DMS 273 treated with DMSO at 0.1 percent for 48 hours (cell line): Measurements from ENCODE around the gene MYADML2.

Experiments
- DNase-seq: peaks from one replicate; lab custom pipeline; 2025; lab: John Stamatoyannopoulos, UW

MYADML2 gene

DNA sequence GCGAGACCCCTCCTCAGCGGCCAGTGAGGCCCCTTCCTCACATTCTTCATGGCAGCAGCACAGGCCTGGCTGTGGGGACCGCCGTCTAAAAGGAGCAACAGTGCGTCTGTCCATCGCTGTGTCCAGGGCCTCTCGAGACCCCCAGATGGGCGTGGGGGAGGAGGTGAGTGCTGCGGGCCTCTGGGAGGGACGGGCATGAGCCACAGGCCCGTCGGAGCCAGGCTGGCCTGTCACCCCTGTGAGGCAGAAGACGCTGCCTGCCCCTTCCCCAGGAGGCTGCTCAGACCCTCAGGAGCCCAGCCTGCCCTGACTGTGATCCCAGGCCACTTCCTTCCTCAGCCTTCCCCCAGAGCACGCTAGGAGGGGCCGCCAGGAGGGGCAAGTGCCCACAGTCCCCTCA, 7.8 kb downstream of the MYADML2 start:
- DNase-seq, result no peak

DNA sequence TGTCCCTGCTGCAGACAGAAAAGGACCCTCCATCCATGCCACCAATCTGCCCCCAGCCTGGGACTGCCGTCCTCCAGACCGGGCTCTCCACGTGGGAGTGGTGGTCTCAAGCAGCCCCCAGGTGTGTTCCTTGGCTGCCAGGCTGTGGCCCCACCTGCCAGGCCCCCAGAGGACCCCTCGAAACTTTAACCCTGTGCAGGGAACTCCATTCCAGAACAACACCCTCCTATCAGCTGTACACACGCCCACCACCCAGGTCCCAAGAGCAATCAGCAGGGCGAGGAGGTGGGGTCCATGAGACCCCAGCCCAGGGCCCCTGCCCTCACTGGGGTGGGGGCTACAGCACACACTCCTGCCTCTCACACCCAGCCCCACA, 11.3 kb downstream of the MYADML2 start:
- no peak for DNase-seq

DNA sequence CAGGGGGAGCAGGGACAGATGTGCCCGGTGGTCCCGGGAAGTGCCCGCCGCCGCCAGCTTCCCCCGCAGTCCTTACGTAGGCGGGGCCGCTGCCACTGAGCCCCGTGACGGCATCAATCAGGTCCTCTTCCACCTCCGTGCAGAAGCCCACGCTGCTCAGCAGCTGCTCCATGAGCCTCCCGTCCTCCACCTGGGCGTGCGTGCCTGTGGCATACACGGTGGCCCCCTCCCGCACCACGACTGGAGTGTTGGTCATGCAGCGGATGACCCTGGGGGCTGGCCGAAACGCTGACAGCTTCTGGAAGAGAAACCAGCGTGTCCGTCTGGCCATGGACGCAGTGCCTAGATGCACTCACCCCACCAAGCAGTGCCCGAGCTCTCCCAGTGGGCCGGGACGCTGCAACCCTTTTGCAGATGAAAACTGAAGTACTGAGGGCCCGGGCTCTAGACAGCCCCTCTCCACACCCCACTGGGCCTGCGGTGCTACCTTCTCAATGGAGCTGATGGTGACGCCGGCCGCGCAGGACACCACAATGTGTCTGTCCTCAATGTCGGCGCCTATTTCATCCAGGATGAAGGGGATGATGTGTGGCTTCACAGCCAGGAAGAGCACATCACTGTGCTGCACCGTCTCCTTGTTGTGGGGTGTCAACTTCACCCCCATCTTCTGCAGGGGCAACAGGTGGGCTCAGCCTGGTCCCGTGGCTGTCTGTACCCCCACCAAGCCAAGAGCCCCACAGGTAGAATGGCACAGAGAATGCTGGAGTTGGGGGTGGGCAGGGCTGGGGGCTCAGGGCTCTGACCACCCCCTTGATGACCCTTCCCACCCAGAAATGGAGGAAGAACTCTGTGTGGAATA, 12.0 kb downstream of the MYADML2 start:
- no peak for DNase-seq

DNA sequence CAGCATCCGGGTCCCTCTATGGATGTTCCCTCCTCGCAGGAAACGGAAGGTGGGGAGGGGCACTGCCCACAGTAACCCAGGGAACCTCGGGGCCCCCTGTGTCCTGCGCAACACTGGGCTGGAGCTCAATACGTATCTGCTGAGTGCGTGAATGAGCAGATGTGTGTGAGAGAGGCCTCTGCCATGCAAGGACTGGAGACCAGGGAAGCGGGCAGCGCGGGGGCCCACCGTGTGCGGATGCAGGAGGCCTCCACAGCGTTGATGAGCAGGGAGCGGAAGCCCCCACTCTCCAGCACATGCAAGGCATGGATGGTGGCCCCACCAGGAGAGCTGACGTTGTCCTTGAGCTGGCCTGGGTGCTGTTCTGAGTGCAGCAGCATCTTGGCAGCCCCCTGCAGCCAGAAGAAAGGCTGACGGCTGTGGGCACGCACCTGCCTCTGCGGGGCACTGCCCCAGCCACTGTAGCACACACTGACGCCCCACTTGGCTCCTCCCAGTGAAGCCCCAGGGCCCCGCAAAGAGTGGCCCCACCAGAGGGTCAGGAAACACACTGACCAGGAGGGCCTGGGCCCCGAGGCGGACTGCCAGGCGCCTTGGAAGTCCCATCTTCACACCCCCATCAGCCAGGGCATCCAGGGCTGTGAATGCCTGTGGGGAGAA, 12.8 kb downstream of the MYADML2 start:
- no peak for DNase-seq

DNA sequence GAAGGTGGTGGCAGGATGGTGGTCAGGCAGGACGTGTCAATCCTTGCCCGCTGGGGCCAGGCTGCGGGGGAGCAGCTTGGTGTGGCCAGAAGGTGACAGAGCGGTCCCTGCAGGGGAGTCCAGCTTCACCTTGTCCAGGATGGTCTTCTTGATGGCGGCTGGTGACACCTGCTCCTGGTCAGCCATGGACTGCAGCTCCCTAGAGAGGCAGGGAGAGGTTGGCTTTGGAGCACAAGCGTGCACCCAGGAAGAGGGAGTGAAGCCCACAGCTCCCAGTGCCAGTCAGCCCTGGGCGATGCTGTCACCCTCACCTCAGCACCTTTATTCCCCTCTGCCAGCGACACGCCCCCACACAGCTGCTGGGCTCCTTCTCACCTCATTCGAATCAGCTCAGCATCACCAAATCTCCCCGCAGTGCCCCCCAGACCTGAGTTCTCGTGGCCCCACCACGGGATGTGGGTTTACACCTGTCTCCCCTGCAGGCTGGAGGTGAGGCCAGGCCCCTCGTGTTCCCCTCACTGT, 13.8 kb downstream of the MYADML2 start:
- no peak for DNase-seq

DNA sequence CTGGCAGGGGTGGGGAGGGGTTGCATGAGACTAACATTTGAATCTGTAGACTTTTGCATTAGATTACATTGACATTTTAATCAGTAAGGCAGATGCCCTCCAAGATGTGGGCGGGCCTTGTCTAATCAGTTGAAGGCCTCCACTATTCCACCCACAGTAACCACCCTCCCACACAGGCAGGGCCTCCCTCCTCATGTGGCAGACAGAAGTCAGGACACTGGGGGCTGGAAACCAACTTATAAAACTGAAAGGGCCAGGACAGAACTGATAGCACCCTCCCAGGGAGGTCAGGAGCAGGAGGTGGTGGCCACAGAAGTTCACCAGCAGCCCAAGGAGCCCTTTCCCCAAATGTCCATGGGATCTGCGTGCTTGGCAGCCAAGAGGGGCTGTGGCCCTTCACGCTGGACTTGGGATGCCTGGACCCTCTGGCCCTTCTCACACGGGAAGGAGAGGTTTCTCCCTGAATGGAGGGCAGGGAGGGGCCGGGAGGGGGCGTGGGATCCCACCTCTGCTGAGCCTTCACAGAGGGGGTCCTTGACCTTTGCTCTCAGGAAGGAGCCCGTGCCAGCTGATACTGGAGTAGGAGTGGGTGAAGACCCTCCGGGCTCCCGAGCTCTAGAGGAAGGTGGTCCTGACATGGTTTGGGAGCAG, 14.6 kb downstream of the MYADML2 start:
- DNase-seq, result no peak

DNA sequence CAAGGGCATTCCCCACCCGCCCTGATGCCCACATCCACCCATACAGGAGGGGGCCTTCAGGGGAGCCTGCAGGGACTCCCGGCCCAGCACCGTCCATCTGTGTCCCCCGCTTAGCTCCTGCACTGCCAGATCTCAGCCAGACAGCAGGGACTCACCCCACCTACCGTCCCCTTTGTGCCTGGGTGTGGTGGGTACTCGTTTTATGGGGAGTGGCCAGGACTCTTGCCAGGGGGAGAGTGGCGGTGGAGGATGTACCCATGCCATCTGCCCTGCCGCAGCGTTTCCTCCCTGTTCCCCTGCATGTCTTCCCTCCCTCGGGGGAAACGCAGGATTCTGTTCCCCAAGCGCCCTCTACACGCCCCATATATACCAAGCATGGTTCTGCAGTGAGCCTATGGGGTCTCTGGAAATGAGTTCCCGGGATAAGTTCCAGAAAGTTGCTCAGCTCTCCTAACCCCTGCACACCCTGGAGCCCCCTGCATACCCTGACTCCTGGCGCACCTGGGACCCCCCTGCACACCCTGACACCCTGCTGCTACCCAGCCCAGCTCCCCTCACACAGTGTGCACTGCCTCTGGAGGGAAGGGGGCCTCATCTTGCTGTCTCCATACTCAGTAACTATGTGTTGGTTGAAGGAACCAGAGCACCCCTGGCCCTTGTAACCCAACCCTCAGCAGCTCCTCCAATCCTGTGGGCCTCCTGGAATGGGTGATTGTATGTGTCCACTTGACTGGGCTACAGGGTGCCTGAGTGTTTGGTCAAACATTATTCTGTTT, 15.3 kb downstream of the MYADML2 start:
- DNase-seq, result peak; percentile 46

DNA sequence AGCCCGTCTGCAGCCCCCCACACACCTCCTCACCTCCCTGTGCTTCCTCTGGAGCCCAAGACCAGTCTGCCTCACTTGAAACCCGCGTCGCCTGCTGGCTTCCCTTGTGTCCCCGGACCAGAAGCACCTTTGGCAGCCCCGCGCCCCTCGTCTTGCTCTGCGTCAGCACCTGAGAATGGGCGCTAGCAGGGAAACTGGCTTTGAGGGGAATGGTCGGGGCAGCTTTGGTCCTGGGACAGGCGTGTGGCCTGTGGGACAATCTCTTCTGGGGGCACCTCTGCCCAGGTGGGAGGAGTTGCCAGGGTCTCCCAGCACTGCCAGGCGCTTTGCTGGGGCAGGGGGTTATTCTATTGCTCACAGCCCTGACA, 15.9 kb downstream of the MYADML2 start:
- no peak for DNase-seq

DNA sequence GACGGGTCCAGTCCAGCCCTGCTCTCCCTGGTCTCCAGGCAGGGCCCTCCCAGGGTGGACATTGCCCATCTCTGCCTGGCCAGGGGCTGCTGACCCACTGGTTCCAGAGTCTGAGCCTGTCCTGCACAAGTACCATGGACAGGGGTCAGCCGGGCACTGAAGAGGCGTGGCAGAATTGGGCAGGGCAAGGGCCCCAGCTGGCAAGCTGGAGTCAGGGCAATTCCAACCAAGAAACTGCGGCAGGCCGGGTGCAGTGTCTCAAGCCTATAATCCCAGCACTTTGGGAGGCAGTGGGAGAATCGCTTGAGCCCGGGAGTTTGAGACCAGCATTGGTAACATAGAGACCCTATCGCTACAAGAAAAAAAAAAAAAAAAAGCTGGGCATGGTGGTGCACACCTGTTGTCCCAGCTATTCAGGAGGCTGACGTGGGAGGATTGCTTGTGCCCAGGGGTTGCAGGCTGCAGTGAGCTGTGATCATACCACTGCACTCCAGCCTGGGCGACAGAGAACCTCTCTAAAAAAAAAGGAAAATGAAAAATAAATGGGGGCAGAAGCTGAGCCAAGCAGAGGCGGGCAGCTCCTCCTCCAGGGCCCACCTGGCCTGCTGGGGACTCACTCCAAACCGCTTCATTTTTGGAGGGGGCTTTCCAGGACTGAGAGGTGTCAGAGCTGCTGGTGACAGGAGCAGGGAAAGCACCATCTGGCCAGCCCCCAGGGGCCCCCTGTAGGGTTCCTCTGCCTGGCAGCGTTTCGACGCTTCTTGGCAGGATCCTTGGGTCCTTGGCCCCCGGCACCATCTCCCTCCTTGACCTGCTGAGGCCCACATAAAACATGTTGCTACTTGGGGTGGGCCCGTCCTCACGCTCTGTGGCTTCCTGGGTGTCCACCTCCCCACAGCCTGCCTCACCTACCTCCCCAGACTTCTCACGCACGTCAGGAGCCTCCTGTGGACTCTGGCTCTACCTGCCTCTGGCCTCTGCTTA, 16.6 kb downstream of the MYADML2 start:
- DNase-seq, result no peak

DNA sequence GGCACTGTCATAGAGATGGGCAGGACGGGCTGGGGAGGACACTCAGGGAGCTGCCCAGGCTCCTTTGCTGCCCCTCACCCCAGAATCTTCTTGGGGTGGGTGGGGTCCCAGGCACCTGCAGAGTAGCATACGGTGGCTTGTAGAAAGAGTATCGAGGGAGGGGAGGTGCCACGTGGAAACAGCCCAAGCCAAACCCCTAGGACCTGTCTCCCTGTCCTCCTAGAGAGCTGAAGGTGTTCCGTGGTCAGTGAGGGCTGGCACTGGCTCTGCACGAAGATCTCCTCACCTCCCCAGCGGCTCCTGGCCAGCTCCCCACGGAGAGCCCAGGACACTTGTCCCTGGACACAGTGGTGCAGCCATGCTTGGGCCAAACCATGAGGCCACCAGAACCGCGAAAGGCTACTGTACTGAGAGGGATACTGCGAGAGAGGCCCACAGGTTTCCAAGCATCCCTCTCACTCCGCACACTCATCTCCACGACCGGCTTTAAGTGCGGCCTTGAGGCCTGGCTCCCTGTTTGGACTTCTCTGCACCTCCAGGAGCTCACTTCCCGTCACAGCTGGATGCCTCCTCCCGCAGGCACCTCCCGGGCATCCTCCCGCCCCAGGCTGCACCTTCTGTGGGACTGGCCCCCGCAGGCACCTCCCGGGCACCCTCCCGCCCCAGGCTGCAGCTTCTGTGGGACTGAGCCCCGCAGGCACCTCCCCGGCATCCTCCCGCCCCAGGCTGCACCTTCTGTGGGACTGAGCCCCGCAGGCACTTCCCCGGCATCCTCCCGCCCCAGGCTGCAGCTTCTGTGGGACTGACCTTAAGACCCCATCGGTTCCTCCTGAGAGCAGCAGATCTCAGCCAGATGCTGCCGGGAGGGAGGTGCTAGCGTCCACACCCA, 17.5 kb downstream of the MYADML2 start:
- no peak for DNase-seq

DNA sequence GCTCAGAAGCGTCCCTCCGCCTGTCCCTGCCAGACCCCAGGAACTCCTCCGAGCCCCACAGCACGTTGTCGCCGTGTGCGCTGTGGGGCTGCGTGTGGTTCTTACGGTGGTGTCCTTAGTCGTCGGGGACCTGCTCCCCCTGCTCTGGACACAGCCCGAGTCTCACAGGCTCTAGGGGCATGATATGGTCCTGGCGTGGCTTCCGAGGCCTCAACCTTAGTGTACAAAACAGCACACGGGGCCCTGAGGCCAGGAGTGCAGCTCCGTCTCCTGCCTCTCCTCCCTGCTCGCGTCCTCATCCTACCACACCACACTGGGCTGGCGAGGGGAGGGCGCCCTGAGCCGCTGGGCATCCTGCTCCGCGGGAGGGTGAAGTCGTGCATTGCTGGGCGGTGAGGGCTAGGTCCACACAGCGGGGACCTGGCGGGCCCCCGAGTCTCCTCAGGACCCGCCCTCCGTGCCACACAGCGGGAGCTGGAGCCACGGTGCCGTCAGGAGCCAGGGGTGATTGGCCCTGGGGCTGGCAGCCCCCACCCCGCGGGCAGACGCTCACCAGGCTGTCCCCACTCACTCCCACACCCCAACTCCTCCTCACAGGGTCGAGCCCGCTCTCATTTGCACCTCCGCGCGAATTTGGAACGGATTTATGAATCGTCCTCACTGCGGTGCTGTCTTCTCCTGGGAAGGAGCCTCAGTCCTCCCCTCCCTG, 18.3 kb downstream of the MYADML2 start:
- no peak for DNase-seq

DNA sequence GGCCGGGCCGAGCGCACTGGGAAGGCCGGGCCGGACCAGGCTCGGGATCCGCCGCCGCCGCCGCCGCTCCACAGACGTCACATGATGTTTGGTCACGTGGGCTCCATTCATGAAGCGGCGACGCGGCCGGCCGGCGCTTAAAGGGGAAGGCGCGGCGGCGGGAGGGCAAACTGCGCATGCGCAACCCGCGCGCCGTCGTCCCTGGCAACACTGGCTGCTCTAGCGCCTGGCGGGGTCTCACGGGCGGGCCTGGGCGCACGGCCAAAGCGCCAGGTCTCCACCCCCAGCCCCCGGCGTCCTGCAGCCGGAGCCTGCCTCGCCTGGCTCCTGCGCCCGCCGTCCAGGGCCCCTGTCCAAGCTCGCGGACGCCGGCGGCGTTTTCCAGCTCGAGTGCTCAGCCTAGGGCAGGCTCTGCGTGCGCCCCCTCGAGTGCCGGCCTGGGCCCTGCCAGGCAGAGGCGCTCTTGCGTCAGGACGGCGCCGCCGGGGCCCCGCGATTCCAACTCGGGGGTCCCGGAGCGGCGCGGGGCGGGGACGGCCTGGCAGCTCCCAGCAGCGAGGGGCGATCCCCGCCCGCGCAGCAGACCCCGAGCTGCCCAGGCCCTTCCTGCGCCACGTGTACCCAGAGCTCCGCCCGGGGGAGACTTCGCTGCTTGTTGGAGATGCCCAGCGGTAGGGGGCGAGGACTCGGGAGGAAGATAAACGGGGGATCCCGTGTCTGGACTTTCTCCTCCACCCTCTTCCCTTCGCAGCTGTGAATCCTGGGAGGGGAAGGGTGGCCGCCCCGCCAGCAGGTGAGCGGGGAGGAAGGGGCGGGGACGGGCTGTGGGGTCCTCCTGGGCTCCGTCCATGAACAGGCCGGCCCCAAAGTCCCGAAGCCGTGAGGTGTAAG, 19.1 kb downstream of the MYADML2 start, which contains the start of gene MAFG:
TSS of gene MAFG (minus strand) at position 83 of the 891 bp plus-strand sequence. CDS start 4,550 bp downstream, outside the sequence.
- peak; percentile 82 for DNase-seq

DNA sequence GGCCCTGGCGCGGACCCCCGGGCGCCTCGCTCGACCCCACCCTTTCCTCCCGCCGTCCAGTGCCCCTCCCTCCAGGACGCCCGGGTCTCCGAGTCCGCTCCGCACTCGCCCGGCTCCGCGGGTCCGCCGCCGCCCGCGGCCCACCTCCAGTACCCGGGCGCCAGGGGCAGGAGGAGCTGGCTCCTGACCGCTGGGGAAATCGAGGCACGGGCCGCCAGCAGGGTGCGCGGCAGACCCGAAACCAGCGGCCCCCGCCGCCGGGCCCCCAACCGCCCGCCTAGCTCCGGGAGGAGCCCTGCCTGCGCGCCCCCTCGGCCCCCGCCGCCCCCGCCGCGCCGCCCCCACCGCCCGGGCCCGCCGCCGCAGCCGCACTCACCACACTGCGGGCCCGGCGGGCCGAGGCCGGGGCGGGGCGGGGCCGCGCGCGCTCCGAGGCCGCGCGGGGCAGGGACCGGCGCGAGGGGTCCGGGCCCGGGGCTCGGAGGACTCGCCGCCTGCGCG, 19.8 kb downstream of the MYADML2 start:
- no peak for DNase-seq

DNA sequence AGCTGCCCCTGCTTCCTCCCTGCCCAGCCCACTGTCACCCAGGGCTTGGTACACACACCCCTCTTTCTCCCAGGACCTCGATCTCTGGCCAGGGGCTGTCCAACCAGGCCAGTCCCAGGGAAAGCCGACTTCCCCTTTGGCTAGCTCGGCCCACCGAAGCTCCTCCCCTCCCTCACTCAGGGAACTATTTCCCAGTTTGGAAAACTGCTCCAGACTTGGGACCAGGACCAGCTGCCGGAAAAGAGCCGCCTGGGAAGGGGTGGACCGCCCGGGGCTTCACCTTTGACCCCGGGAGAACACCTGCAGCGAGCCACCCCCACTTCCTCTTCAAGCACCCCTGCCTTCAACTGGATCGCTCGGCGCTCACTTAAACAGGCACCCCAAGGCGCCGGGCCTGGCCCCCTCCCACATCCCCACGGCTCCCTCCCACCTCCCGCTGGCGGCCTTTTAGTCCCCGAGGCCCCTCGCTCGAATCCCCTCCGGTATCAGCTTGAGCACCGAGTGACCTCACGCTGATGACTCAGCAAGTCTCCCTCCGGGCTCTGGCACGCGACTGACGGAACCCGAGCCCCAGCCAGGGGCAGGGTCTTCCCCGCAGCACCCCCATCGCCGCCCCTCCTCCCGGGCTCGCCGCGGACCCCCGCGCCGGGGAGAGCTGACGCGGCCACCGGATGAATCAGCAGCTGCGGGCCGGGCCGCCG, 20.4 kb downstream of the MYADML2 start:
- no peak for DNase-seq

DNA sequence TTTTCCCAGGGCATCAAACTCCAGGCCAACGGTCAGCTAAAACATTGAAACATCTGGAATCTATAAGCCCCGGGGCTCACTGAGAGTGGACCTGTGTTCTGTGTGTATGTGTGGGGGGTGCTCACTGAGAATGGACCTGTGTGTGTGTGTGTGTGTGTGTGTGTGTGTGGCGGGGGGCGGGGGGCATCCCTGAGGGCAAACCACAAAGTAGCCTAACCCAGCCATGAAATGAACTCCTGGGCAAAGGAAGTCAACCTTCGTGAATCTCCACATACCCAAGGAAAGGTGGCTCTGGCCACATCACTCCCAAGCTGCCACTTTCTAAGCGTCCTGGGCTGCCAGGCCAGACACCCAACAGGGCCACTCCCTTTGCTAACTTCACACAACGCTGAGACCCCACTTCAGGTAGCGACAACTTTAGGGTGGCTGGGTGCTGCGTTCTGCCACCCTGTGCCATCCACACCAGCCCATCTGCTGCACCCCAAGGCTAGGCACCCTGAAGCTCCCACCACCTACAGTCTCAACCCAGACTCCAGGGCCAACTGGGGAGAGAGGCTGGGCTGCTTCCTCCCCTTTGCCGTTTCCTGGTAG, 21.1 kb downstream of the MYADML2 start:
- no peak for DNase-seq
